ENCODE measurements around the gene REM2.

The REM2 gene

DNA sequence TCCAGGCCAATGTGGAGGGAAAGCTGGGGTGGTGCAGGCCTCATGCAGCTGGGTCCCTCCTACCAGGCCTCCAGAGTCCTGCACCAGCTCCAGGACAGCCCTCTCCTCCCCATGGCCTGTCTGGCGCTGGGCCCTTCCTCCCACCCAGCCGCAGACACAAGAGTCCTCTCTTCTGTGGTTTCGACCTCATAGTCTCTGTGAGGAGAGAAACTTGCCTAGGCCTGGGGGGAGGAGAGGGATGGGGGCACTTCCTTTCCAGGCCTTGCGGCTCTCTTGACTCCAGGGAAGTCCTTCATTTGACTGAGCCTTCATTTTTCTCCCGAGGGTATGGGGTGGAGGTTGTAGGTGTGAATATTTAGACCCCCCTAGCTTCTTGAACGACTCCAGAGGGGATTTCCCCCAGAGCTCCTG, 44.4 kb upstream of the REM2 start:
- POLR2A ChIA-PET: no interaction called here
- TF ChIP-seq, protein P1, sequence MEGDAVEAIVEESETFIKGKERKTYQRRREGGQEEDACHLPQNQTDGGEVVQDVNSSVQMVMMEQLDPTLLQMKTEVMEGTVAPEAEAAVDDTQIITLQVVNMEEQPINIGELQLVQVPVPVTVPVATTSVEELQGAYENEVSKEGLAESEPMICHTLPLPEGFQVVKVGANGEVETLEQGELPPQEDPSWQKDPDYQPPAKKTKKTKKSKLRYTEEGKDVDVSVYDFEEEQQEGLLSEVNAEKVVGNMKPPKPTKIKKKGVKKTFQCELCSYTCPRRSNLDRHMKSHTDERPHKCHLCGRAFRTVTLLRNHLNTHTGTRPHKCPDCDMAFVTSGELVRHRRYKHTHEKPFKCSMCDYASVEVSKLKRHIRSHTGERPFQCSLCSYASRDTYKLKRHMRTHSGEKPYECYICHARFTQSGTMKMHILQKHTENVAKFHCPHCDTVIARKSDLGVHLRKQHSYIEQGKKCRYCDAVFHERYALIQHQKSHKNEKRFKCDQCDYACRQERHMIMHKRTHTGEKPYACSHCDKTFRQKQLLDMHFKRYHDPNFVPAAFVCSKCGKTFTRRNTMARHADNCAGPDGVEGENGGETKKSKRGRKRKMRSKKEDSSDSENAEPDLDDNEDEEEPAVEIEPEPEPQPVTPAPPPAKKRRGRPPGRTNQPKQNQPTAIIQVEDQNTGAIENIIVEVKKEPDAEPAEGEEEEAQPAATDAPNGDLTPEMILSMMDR (IDR thresholded peaks at IDR 0.05; ENCODE audit: control extremely low read depth, extremely low read depth, low read depth, missing control alignments): no peak
- CTCF ChIA-PET: interaction anchor here (1.3 to 9.8 kb wide), 7 partner anchors 8 to 277 kb away, joined by 3 to 89 read pairs (median 11); partner anchors contain the start of gene LRP10
- DNase-seq (ENCODE audit: extremely low spot score): no peak

GRCh38 chr14:22839159-22839779, 43.8 kb upstream of the REM2 start:
- CTCF ChIA-PET: interaction anchor here (1.1 to 9.8 kb wide), 8 partner anchors 9 to 278 kb away, joined by 3 to 89 read pairs (median 9); partner anchors contain the start of gene LRP10
- TF ChIP-seq, protein P1 (IDR thresholded peaks at IDR 0.05; ENCODE audit: control extremely low read depth, extremely low read depth, low read depth, missing control alignments): no peak
- POLR2A ChIA-PET: no interaction called here
- no peak for DNase-seq (ENCODE audit: extremely low spot score)

GRCh38 chr14:22841311-22841710, 41.7 kb upstream of the REM2 start:
- DNase-seq (ENCODE audit: extremely low spot score): no peak
- TF ChIP-seq, protein P1 (IDR thresholded peaks at IDR 0.05; ENCODE audit: control extremely low read depth, extremely low read depth, low read depth, missing control alignments): no peak
- ChIA-PET POLR2A (no interaction called here), CTCF (interaction anchor here (1.1 to 9.8 kb wide), 5 partner anchors 11 to 271 kb away, joined by 3 to 89 read pairs (median 4); no protein-coding TSS in a partner anchor)

DNA sequence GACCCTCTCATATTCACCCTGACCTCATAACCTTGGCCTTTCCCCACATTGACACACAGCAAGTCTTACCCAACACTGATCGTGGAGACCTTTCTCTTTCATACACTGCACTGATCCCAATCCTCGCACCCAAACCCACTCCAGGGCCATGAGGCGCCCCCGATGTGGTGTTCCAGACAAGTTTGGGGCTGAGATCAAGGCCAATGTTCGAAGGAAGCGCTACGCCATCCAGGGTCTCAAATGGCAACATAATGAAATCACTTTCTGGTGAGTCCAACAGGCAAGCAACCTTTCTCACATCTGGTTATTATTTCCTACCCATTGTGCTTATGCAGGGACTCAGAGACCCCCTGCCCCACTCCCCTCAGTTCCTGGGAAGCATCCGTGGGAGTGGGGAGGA, 41.3 kb upstream of the REM2 start:
- ChIA-PET POLR2A (no interaction called here), CTCF (interaction anchor here (1.4 to 9.8 kb wide), 3 partner anchors 11 to 24 kb away, joined by 3 to 89 read pairs (median 49); no protein-coding TSS in a partner anchor)
- DNase-seq (ENCODE audit: extremely low spot score): no peak
- TF ChIP-seq, protein P1 (IDR thresholded peaks at IDR 0.05; ENCODE audit: control extremely low read depth, extremely low read depth, low read depth, missing control alignments): no peak

DNA sequence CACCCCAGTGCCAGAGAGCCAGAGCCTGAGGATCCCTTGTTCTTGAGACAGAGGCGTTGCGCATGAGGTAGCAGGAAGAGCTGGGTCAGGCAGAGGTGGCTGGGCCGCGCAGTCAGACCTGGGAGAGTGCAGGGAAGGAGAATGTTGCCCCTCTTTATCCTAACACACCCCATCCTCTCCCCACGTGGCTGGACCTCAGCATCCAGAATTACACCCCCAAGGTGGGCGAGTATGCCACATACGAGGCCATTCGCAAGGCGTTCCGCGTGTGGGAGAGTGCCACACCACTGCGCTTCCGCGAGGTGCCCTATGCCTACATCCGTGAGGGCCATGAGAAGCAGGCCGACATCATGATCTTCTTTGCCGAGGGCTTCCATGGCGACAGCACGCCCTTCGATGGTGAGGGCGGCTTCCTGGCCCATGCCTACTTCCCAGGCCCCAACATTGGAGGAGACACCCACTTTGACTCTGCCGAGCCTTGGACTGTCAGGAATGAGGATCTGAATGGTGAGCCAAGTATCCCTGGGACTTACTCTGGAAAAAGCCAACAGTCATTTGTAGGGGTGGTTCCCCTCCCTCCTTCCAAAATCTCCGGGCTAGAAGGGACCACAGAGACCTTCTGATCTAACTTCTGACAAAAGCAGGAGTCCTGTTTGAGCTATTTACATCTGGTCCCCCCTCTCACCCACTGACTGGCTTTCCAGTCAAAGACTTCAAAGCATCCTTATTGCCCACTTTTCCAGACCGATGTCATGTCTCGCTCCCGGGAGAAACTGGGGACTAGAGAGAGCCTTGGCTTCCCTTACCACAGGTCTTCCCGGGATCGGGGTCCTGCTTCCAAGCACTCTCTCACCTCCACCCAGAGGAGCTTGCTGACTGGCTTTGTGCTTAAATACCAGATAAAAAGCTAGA, 40.6 kb upstream of the REM2 start:
- no peak for DNase-seq (ENCODE audit: extremely low spot score)
- POLR2A ChIA-PET: no interaction called here
- CTCF ChIA-PET: interaction anchor here (0.8 to 9.8 kb wide), 6 partner anchors 8 to 58 kb away, joined by 3 to 49 read pairs (median 4); no protein-coding TSS in a partner anchor
- TF ChIP-seq, protein P1 (IDR thresholded peaks at IDR 0.05; ENCODE audit: control extremely low read depth, extremely low read depth, low read depth, missing control alignments): no peak

- CTCF ChIA-PET: interaction anchor here (0.8 to 9.8 kb wide), 9 partner anchors 8 to 273 kb away, joined by 3 to 49 read pairs (median 4); no protein-coding TSS in a partner anchor
- POLR2A ChIA-PET: no interaction called here
- no peak for DNase-seq (ENCODE audit: extremely low spot score)
- TF ChIP-seq, protein P1 (IDR thresholded peaks at IDR 0.05; ENCODE audit: control extremely low read depth, extremely low read depth, low read depth, missing control alignments): no peak
These were observed 39.7 kb upstream of the REM2 start for GRCh38 chr14:22843123-22843925.
